Renal pelvis (tissue), 4 donors: ENCODE data around the gene HINT3. TPM values are rescaled to one million over a fixed set of nuclear protein-coding genes. Genes with fewer than 3 reads are reported as not detected.
"Not testable (repeated sequence)": the region's sequence is repeated elsewhere in the genome, so short reads cannot be mapped to it uniquely, and the experiment has no call there.

ENCODE experiments used
- DNase-seq: peaks from one replicate; pipeline ENCODE4 v3.0.0-alpha.2; 2013
- polyA plus RNA-seq, 3 donors: library from polyadenylated mRNA; unstranded; fragments of 120-200 nt; gene quantifications; one replicate each; pipeline ENCODE4 v1.2.1, GENCODE V29; 2013; ENCODE audit not compliant: insufficient read length in 3 of 3

HINT3 gene
- polyA plus RNA-seq, 3 donors, result 25.4 to 30.6 (median 29.6) TPM

GRCh38 chr6:125991653-125992052 lies 35.1 kb downstream of the HINT3 start:
- no peak for DNase-seq

GRCh38 chr6:125994670-125995488 lies 38.3 kb downstream of the HINT3 start:
- DNase-seq, result no peak

- peak; percentile 62 for DNase-seq
These were observed 39.5 kb downstream of the HINT3 start for GRCh38 chr6:125995972-125996580.

- no peak for DNase-seq
These were observed 46.4 kb downstream of the HINT3 start for GRCh38 chr6:126002755-126003679.

GRCh38 chr6:126007800-126008199 lies 51.2 kb downstream of the HINT3 start:
- no peak for DNase-seq

DNA sequence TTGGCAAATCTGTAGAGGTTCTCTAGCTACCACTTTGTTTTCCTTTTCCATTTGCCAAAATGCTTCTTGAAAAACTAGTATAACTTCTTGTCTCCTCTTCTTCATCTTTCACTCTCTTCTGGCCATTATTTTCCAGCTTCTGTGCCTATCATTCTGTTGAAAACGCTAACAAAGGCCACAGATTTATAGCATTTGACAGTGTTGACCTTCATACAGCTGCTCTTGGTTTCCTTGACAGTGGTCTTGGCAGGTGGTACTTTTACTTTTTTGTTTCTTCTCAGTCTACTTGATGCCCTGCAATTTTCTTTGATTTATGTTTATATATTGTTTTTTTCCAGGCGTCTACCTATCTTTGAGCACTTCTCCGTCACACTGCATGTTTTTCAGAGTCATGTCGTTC lies 53.5 kb downstream of the HINT3 start:
- DNase-seq, result no peak

- no peak for DNase-seq
These were observed 59.3 kb downstream of the HINT3 start for GRCh38 chr6:126015863-126016262.

GRCh38 chr6:126016591-126016990 lies 60.0 kb downstream of the HINT3 start:
- DNase-seq, result no peak

GRCh38 chr6:126017668-126018067 lies 61.1 kb downstream of the HINT3 start:
- no peak for DNase-seq

- DNase-seq, result no peak
These were observed 63.9 kb downstream of the HINT3 start for GRCh38 chr6:126020305-126021050.

DNA sequence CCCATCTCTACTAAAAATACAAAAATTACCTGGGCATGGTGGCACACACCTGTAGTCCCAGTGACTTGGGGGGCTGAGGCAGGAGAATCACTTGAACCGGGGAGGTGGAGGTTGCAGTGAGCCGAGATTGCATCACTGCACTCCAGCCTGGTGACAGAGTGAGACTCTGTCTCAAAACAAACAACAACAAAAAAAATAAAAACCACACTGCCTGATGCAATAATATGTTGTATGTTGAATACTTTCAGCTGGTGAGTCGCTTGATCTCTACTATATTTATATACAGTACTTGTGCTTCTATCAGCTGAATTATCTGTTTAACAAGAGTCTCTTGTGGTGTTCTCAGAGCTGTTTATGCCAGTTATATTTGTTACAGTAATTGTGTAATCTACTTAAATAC lies 66.9 kb downstream of the HINT3 start:
- not testable (repeated sequence) for DNase-seq

GRCh38 chr6:126026001-126026400 lies 69.4 kb downstream of the HINT3 start:
- DNase-seq, result no peak

- no peak for DNase-seq
These were observed 71.0 kb downstream of the HINT3 start for GRCh38 chr6:126027601-126028000.

Other genes with a start within 250 kb of the HINT3 start
- gene HEY2, start 207.1 kb upstream of the HINT3 start, polyA plus RNA-seq, result 1 to 10 TPM; 6.4 to 7.2 (median 7.2) TPM
- gene NCOA7, start 165.8 kb upstream of the HINT3 start, polyA plus RNA-seq, result 10 to 100 TPM; 31.4 to 50.9 (median 42.6) TPM
- gene TRMT11, start 29.8 kb downstream of the HINT3 start, polyA plus RNA-seq, result 10 to 100 TPM; 23.4 to 27.1 (median 26.3) TPM